ENCODE measurements around the gene CDK17.
"Not testable (repeated sequence)": the region's sequence is repeated elsewhere in the genome, so short reads cannot be mapped to it uniquely, and the experiment has no call there.

CDK17 gene

GRCh38 chr12:96400631-96401075 is 414 bp upstream of the CDK17 start:
- Histone ChIP-seq H3K9ac (ENCODE audit: low read depth, low read length) (peak overlapping the region; percentile 92), H3K4me2 (ENCODE audit: low read length) (peak overlapping the region; percentile 97), H3K27me3 (ENCODE audit: control insufficient read depth, insufficient read depth, low read length) (no peaks in the 10 kb centered on the region), H3K4me3 (ENCODE audit: low read length) (peak overlapping the region; percentile 83), H3K9me3 (replicated peaks; ENCODE audit: low read length) (no peaks in the 10 kb centered on the region), H3K36me3 (ENCODE audit: insufficient read depth, low read length) (no peaks in the 10 kb centered on the region), H3K4me1 (ENCODE audit: control insufficient read depth, insufficient read depth, low read length) (peaks cover 22% of the 10 kb centered on the region)

- Histone ChIP-seq H3K4me2 (ENCODE audit: low read length) (peak overlapping the region; percentile 86), H3K4me1 (ENCODE audit: control insufficient read depth, insufficient read depth, low read length) (peaks cover 23% of the 10 kb centered on the region), H3K27me3 (ENCODE audit: control insufficient read depth, insufficient read depth, low read length) (no peaks in the 10 kb centered on the region), H3K36me3 (ENCODE audit: insufficient read depth, low read length) (no peaks in the 10 kb centered on the region), H3K9ac (ENCODE audit: low read depth, low read length) (peak overlapping the region; percentile 99), H3K9me3 (replicated peaks; ENCODE audit: low read length) (no peaks in the 10 kb centered on the region), H3K4me3 (ENCODE audit: low read length) (peak overlapping the region; percentile 83)
Measured at GRCh38 chr12:96399120-96399918, 920 bp downstream of the CDK17 start.

- Histone ChIP-seq H3K9ac (ENCODE audit: low read depth, low read length) (peak overlapping the region; percentile 99), H3K4me3 (ENCODE audit: low read length) (peak overlapping the region; percentile 83), H3K9me3 (replicated peaks; ENCODE audit: low read length) (no peaks in the 10 kb centered on the region), H3K4me2 (ENCODE audit: low read length) (peak overlapping the region; percentile 86), H3K4me1 (ENCODE audit: control insufficient read depth, insufficient read depth, low read length) (peaks cover 23% of the 10 kb centered on the region), H3K36me3 (ENCODE audit: insufficient read depth, low read length) (no peaks in the 10 kb centered on the region), H3K27me3 (ENCODE audit: control insufficient read depth, insufficient read depth, low read length) (no peaks in the 10 kb centered on the region)
Measured at GRCh38 chr12:96398424-96399119, 1.7 kb downstream of the CDK17 start.

GRCh38 chr12:96397756-96398423 is 2.3 kb downstream of the CDK17 start:
- Histone ChIP-seq H3K4me2 (ENCODE audit: low read length) (peak overlapping the region; percentile 86), H3K9me3 (replicated peaks; ENCODE audit: low read length) (no peaks in the 10 kb centered on the region), H3K4me3 (ENCODE audit: low read length) (peak overlapping the region; percentile 83), H3K36me3 (ENCODE audit: insufficient read depth, low read length) (no peaks in the 10 kb centered on the region), H3K27me3 (ENCODE audit: control insufficient read depth, insufficient read depth, low read length) (no peaks in the 10 kb centered on the region), H3K4me1 (ENCODE audit: control insufficient read depth, insufficient read depth, low read length) (peaks cover 24% of the 10 kb centered on the region), H3K9ac (ENCODE audit: low read depth, low read length) (peak overlapping the region; percentile 99)

GRCh38 chr12:96396914-96397313 is 3.3 kb downstream of the CDK17 start:
- Histone ChIP-seq H3K9me3 (replicated peaks; ENCODE audit: low read length) (no peaks in the 10 kb centered on the region), H3K4me1 (ENCODE audit: control insufficient read depth, insufficient read depth, low read length) (peaks cover 34% of the 10 kb centered on the region), H3K36me3 (ENCODE audit: insufficient read depth, low read length) (no peaks in the 10 kb centered on the region), H3K27me3 (ENCODE audit: control insufficient read depth, insufficient read depth, low read length) (no peaks in the 10 kb centered on the region), H3K4me2 (ENCODE audit: low read length) (peak overlapping the region; percentile 86), H3K4me3 (ENCODE audit: low read length) (peak overlapping the region; percentile 83), H3K9ac (ENCODE audit: low read depth, low read length) (peak overlapping the region; percentile 99)

- no peaks in the 10 kb centered on the region for H3K27me3 ChIP-seq (ENCODE audit: control insufficient read depth, insufficient read depth, low read length)
- peak overlapping the region; percentile 21 for H3K4me3 ChIP-seq (ENCODE audit: low read length)
- H3K9me3 ChIP-seq (replicated peaks; ENCODE audit: low read length), result no peaks in the 10 kb centered on the region
- H3K36me3 ChIP-seq (ENCODE audit: insufficient read depth, low read length), result no peaks in the 10 kb centered on the region
- no peak overlapping the region for H3K9ac ChIP-seq (ENCODE audit: low read depth, low read length)
- H3K4me1 ChIP-seq (ENCODE audit: control insufficient read depth, insufficient read depth, low read length), result peaks cover 33% of the 10 kb centered on the region
- H3K4me2 ChIP-seq (ENCODE audit: low read length), result peak overlapping the region; percentile 86
Measured at GRCh38 chr12:96396209-96396608, 4.0 kb downstream of the CDK17 start.

GRCh38 chr12:96395236-96395635 is 5.0 kb downstream of the CDK17 start:
- H3K27me3 ChIP-seq (ENCODE audit: control insufficient read depth, insufficient read depth, low read length), result no peaks in the 10 kb centered on the region

GRCh38 chr12:96393229-96393628 is 7.0 kb downstream of the CDK17 start:
- not testable (repeated sequence) for H3K4me3 ChIP-seq (ENCODE audit: low read length); H3K4me2 ChIP-seq (ENCODE audit: low read length); H3K27me3 ChIP-seq (ENCODE audit: control insufficient read depth, insufficient read depth, low read length); H3K9me3 ChIP-seq (replicated peaks; ENCODE audit: low read length); H3K9ac ChIP-seq (ENCODE audit: low read depth, low read length); H3K36me3 ChIP-seq (ENCODE audit: insufficient read depth, low read length)
- peaks cover 33% of the 10 kb centered on the region for H3K4me1 ChIP-seq (ENCODE audit: control insufficient read depth, insufficient read depth, low read length)

More at GRCh38 chr12:96395236-96395635, 5.0 kb downstream of the CDK17 start:
- no peak overlapping the region for H3K4me2 ChIP-seq (ENCODE audit: low read length)
- no peaks in the 10 kb centered on the region for H3K9me3 ChIP-seq (replicated peaks; ENCODE audit: low read length)
- no peaks in the 10 kb centered on the region for H3K36me3 ChIP-seq (ENCODE audit: insufficient read depth, low read length)
- no peak overlapping the region for H3K9ac ChIP-seq (ENCODE audit: low read depth, low read length)
- no peak overlapping the region for H3K4me3 ChIP-seq (ENCODE audit: low read length)
- H3K4me1 ChIP-seq (ENCODE audit: control insufficient read depth, insufficient read depth, low read length), result peaks cover 27% of the 10 kb centered on the region

GRCh38 chr12:96392397-96392796 is 7.8 kb downstream of the CDK17 start:
- Histone ChIP-seq H3K4me2 (ENCODE audit: low read length) (peak overlapping the region; percentile 52), H3K9me3 (replicated peaks; ENCODE audit: low read length) (no peaks in the 10 kb centered on the region), H3K9ac (ENCODE audit: low read depth, low read length) (no peak overlapping the region), H3K27me3 (ENCODE audit: control insufficient read depth, insufficient read depth, low read length) (no peaks in the 10 kb centered on the region), H3K4me1 (ENCODE audit: control insufficient read depth, insufficient read depth, low read length) (peaks cover 36% of the 10 kb centered on the region), H3K36me3 (ENCODE audit: insufficient read depth, low read length) (no peaks in the 10 kb centered on the region), H3K4me3 (ENCODE audit: low read length) (no peak overlapping the region)

GRCh38 chr12:96387981-96388380 is 12.3 kb downstream of the CDK17 start:
- peaks cover 40% of the 10 kb centered on the region for H3K4me1 ChIP-seq (ENCODE audit: control insufficient read depth, insufficient read depth, low read length)
- no peak overlapping the region for H3K4me2 ChIP-seq (ENCODE audit: low read length)
- no peak overlapping the region for H3K9ac ChIP-seq (ENCODE audit: low read depth, low read length)
- H3K36me3 ChIP-seq (ENCODE audit: insufficient read depth, low read length), result no peaks in the 10 kb centered on the region
- no peaks in the 10 kb centered on the region for H3K9me3 ChIP-seq (replicated peaks; ENCODE audit: low read length)
- no peaks in the 10 kb centered on the region for H3K27me3 ChIP-seq (ENCODE audit: control insufficient read depth, insufficient read depth, low read length)
- H3K4me3 ChIP-seq (ENCODE audit: low read length), result no peak overlapping the region

- Histone ChIP-seq H3K4me2 (ENCODE audit: low read length) (no peak overlapping the region), H3K9ac (ENCODE audit: low read depth, low read length) (no peak overlapping the region), H3K27me3 (ENCODE audit: control insufficient read depth, insufficient read depth, low read length) (no peaks in the 10 kb centered on the region), H3K4me3 (ENCODE audit: low read length) (no peak overlapping the region), H3K36me3 (ENCODE audit: insufficient read depth, low read length) (no peaks in the 10 kb centered on the region), H3K9me3 (replicated peaks; ENCODE audit: low read length) (no peaks in the 10 kb centered on the region), H3K4me1 (ENCODE audit: control insufficient read depth, insufficient read depth, low read length) (peaks cover 37% of the 10 kb centered on the region)
Measured at GRCh38 chr12:96386794-96387193, 13.4 kb downstream of the CDK17 start.

All from skeletal muscle satellite cell (primary cell).